H1 (cell line): ENCODE data around the gene ANKFN1. TPM values are rescaled to one million over a fixed set of nuclear protein-coding genes. Genes with fewer than 3 reads are reported as not detected.

Source experiments
- CTCF ChIA-PET: fragments of 300-600 bp; sonication (Branson Sonifier 250); formaldehyde crosslinking; loops from one replicate; lab custom pipeline; 2021; ENCODE audit not compliant: partially characterized antibody; lab: Charles Lee
- POLR2A ChIA-PET: fragments of 300-600 bp; sonication (Branson Sonifier 250); formaldehyde crosslinking; loops from one replicate; lab custom pipeline; 2021; ENCODE audit warnings: inconsistent platforms; ENCODE audit not compliant: partially characterized antibody; lab: Charles Lee
- DNase-seq, 2 experiments: peaks; one replicate each; pipeline versions ENCODE4 v3.0.0 to v3.0.0-alpha.2; 2010 to 2022; ENCODE audit warnings: low spot score in 2 of 2, low read depth in 1 of 2, mixed read lengths in 1 of 2
- FAIRE-seq: peaks from 2 replicates; lab custom pipeline; 2011; peaks lifted over from hg19 to GRCh38; lab: Jason Lieb, UNC
- H2AFZ ChIP-seq: 2 replicates; pipeline ENCODE4 v1.8.1; 2012; ENCODE audit warnings: low read length, inconsistent platforms
- H2AK5ac ChIP-seq: 2 replicates; pipeline ENCODE4 v1.6.1; 2013; ENCODE audit warnings: low read depth, low read length
- H2BK120ac ChIP-seq: replicated peaks from 2 replicates; pipeline ENCODE3; 2013; ENCODE audit warnings: low read depth, low read length, inconsistent platforms
- H2BK12ac ChIP-seq: 2 replicates; pipeline ENCODE4 v1.6.1; 2013; ENCODE audit warnings: low read depth, low read length
- H2BK15ac ChIP-seq: 2 replicates; pipeline ENCODE4 v1.6.1; 2013; ENCODE audit warnings: low read length
- H2BK20ac ChIP-seq: 2 replicates; pipeline ENCODE4 v1.6.1; 2013; ENCODE audit warnings: low read length
- H2BK5ac ChIP-seq: 2 replicates; pipeline ENCODE4 v1.6.1; 2013; ENCODE audit warnings: low read depth, low read length
- H3K14ac ChIP-seq: 2 replicates; pipeline ENCODE4 v1.6.1; 2013; ENCODE audit warnings: inconsistent platforms; ENCODE audit not compliant: insufficient read length
- H3K18ac ChIP-seq: 2 replicates; pipeline ENCODE4 v1.6.1; 2013; ENCODE audit warnings: low read length; ENCODE audit errors: extremely low read depth
- H3K23ac ChIP-seq: 2 replicates; pipeline ENCODE4 v1.6.1; 2013; ENCODE audit warnings: inconsistent platforms; ENCODE audit not compliant: insufficient read length
- H3K23me2 ChIP-seq: 2 replicates; pipeline ENCODE4 v1.6.1; 2013; ENCODE audit warnings: low read depth, low read length
- H3K27ac ChIP-seq: 2 replicates; pipeline ENCODE4 v1.6.1; 2011; ENCODE audit warnings: low read depth, low read length, inconsistent platforms
- H3K27me3 ChIP-seq, 4 experiments: replicated peaks in 1 of 4; 1 replicate in 1 of 4; 2 replicates in 3 of 4; pipeline versions ENCODE4 v1.6.1 to v1.8.1; 2011 to 2013; ENCODE audit warnings: low read length in 3 of 4, mild to moderate bottlenecking in 3 of 4, inconsistent platforms in 2 of 4, mixed read lengths in 2 of 4, moderate library complexity in 1 of 4; ENCODE audit not compliant: control insufficient read depth in 3 of 4, insufficient read depth in 3 of 4; ENCODE audit errors: extremely low read depth in 1 of 4
- H3K36me3 ChIP-seq, 4 experiments: 2 replicates each; pipeline versions ENCODE4 v1.6.1 to v1.8.1; 2011 to 2013; ENCODE audit warnings: mild to moderate bottlenecking in 4 of 4, low read length in 3 of 4, moderate library complexity in 2 of 4, control low read depth in 1 of 4, inconsistent platforms in 1 of 4; ENCODE audit not compliant: insufficient read depth in 4 of 4, control insufficient read depth in 2 of 4
- H3K4ac ChIP-seq: replicated peaks from 2 replicates; pipeline ENCODE3; 2013; ENCODE audit warnings: low read length, low read depth, mixed read lengths, inconsistent platforms; ENCODE audit not compliant: insufficient read length
- H3K4me1 ChIP-seq, 4 experiments: replicated peaks in 1 of 4; 1 replicate in 1 of 4; 2 replicates in 3 of 4; pipeline versions ENCODE4 v1.6.1 to v1.8.1; 2011 to 2013; ENCODE audit warnings: low read length in 3 of 4, inconsistent platforms in 2 of 4, mixed read lengths in 1 of 4; ENCODE audit not compliant: insufficient read depth in 4 of 4, control insufficient read depth in 3 of 4
- H3K4me2 ChIP-seq, 2 experiments: 2 replicates each; pipeline versions ENCODE4 v1.6.1 to v1.8.1; 2011 to 2013; ENCODE audit warnings: low read depth in 2 of 2, low read length in 2 of 2, control low read depth in 1 of 2, inconsistent platforms in 1 of 2, mild to moderate bottlenecking in 1 of 2; ENCODE audit not compliant: insufficient read depth in 1 of 2
- H3K4me3 ChIP-seq, 4 experiments: fragments of 200-600, 300-600 bp in 1 of 4; sonication (generic), shearing (Covaris generic), sonication (Bioruptor Twin) in 1 of 4; 2 replicates each; pipeline versions ENCODE4 v1.5.1 to v1.8.1; 2011 to 2016; ENCODE audit warnings: low read length in 4 of 4, low read depth in 3 of 4, control low read depth in 2 of 4, inconsistent platforms in 2 of 4, mild to moderate bottlenecking in 2 of 4, mixed read lengths in 1 of 4, moderate library complexity in 1 of 4; ENCODE audit not compliant: insufficient read depth in 2 of 4; ENCODE audit errors: extremely low read depth in 1 of 4
- H3K56ac ChIP-seq: replicated peaks from 2 replicates; pipeline ENCODE3; 2013; ENCODE audit warnings: low read depth, mild to moderate bottlenecking, mixed read lengths, low read length, inconsistent platforms; ENCODE audit not compliant: insufficient read length
- H3K79me1 ChIP-seq: 2 replicates; pipeline ENCODE4 v1.6.1; 2013; ENCODE audit warnings: low read depth, low read length, control low read depth
- H3K79me2 ChIP-seq, 2 experiments: 2 replicates each; pipeline versions ENCODE4 v1.6.1 to v1.8.1; 2012 to 2013; ENCODE audit warnings: low read length in 2 of 2, mild to moderate bottlenecking in 2 of 2, inconsistent platforms in 1 of 2; ENCODE audit not compliant: insufficient read depth in 2 of 2, control insufficient read depth in 1 of 2
- H3K9ac ChIP-seq, 4 experiments: replicated peaks in 1 of 4; 1 replicate in 1 of 4; 2 replicates in 3 of 4; pipeline versions ENCODE4 v1.6.1 to v1.8.1; 2011 to 2013; ENCODE audit warnings: low read depth in 3 of 4, low read length in 3 of 4, control low read depth in 2 of 4, mild to moderate bottlenecking in 2 of 4, moderate library complexity in 2 of 4, inconsistent platforms in 1 of 4; ENCODE audit errors: extremely low read depth in 1 of 4
- H3K9me3 ChIP-seq, 2 experiments: 2 replicates each; pipeline versions ENCODE4 v1.6.1 to v1.8.1; 2012 to 2013; ENCODE audit warnings: mild to moderate bottlenecking in 2 of 2, moderate library complexity in 2 of 2, control low read depth in 1 of 2, inconsistent platforms in 1 of 2, low read depth in 1 of 2, low read length in 1 of 2, mixed read lengths in 1 of 2; ENCODE audit not compliant: insufficient read depth in 2 of 2
- H4K20me1 ChIP-seq, 2 experiments: replicated peaks in 1 of 2; 2 replicates each; pipeline versions ENCODE3 to v1.8.1; 2011 to 2013; ENCODE audit warnings: inconsistent platforms in 2 of 2, low read length in 2 of 2, mild to moderate bottlenecking in 1 of 2; ENCODE audit not compliant: insufficient read depth in 2 of 2, control insufficient read depth in 1 of 2
- H4K5ac ChIP-seq: 2 replicates; pipeline ENCODE4 v1.6.1; 2013; ENCODE audit warnings: low read length, low read depth, mixed read lengths, inconsistent platforms; ENCODE audit not compliant: insufficient read length
- H4K8ac ChIP-seq: 2 replicates; pipeline ENCODE4 v1.8.0; 2013; ENCODE audit warnings: mild to moderate bottlenecking, moderate library complexity, low read length, inconsistent platforms; ENCODE audit not compliant: insufficient read depth; ENCODE audit errors: extremely low read depth
- H4K91ac ChIP-seq: replicated peaks from 2 replicates; pipeline ENCODE3; 2013; ENCODE audit warnings: low read length, mixed read lengths, inconsistent platforms; ENCODE audit not compliant: insufficient read length
- POLR2AphosphoS5 ChIP-seq: IDR thresholded peaks from 2 replicates; pipeline ENCODE4 v1.6.1; 2011; ENCODE audit warnings: low read depth, low read length
- RBBP5 ChIP-seq: IDR thresholded peaks from 2 replicates; pipeline ENCODE4 v1.7.1; 2012; ENCODE audit warnings: low read depth, mild to moderate bottlenecking, inconsistent platforms, low read length, moderate library complexity, borderline replicate concordance
- WGBS, 2 experiments: shearing (Covaris generic) in 1 of 2; methylation state at CpG; one replicate each; pipeline versions ENCODE4 v1.1.6 to v1.1.7; 2013 to 2015; ENCODE audit warnings: low lambda C conversion rate in 2 of 2, mixed read lengths in 2 of 2, inconsistent platforms in 1 of 2, low coverage in 1 of 2, missing lambda C conversion rate in 1 of 2; ENCODE audit not compliant: insufficient replicate concordance in 2 of 2, insufficient coverage in 1 of 2, insufficient read length in 1 of 2; ENCODE audit errors: extremely low coverage in 1 of 2, missing lambda C conversion rate in 1 of 2; 5-methylcytosine and 5-hydroxymethylcytosine counted together
- polyA plus RNA-seq, 7 experiments: library from polyadenylated mRNA; depleted of rRNA in 3 of 7; stranded (reverse) in 5 of 7; unstranded in 2 of 7; fragments of >200 nt in 5 of 7; fragments of 200-250 nt in 2 of 7; gene quantifications; 1 replicate in 5 of 7; 2 replicates in 1 of 7; 4 replicates in 1 of 7; pipeline versions ENCODE4 v1.2.1 to v1.2.3, GENCODE V29; 2011 to 2013; ENCODE audit warnings: missing spikeins in 2 of 7, mixed read lengths in 2 of 7
- total RNA-seq: library from RNA; stranded (reverse); fragmentation: NEBNext Ultra II Directional; extraction: Animal tissue kit (Norgen Biotek cat#: 25700); gene quantifications from 2 replicates; pipeline ENCODE4 v1.2.1, GENCODE V29; 2021
- TF ChIP-seq, protein P1 (sequence below): IDR thresholded peaks from 2 replicates; pipeline ENCODE4 v1.6.1; 2012; ENCODE audit warnings: inconsistent platforms
- TF ChIP-seq, protein P2 (sequence below): IDR thresholded peaks from 2 replicates; pipeline ENCODE4 v1.6.1; 2011; ENCODE audit warnings: low read length, improper control_type of control experiment

Gene ANKFN1
- total and polyA plus RNA-seq, 2 of the 8 experiments (the other 6 are each of a cell fraction or from before 2014, with no cell fraction given): not detected

DNA sequence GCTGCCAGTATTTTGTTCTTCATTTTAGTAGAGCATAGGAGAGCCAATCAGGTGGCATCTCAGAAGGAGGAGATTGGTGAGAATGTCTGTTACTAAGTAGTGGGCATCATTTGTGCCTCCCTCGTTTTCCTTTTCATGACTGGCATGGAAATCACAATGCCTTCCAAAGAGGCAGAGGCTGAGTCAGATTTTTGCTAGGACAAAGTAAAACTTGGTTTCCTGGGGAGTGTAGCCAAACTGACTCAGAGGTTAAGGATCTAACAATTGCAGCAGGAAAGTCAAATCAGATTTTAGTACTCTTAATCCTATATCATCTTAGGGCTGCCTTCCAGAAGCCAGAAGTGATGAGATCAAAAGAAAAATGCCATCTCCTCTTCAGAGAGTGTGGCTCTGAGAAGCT is 138.7 kb downstream of the ANKFN1 start:
- Histone ChIP-seq H3K9me3 (no peaks in the 10 kb centered on the region), H3K23ac (no peak overlapping the region), H3K4ac (no peak overlapping the region), H3K36me3 (no peaks in the 10 kb centered on the region), H3K27me3 (no peaks in the 10 kb centered on the region), H3K4me1 (no peaks in the 10 kb centered on the region), H2BK20ac (no peak overlapping the region), H2BK12ac (no peak overlapping the region), H3K23me2 (no peaks in the 10 kb centered on the region), H3K4me3 (no peak overlapping the region), H3K14ac (no peak overlapping the region), H3K9ac (no peak overlapping the region), H3K79me2 (no peaks in the 10 kb centered on the region), H3K56ac (no peak overlapping the region), H2BK15ac (no peak overlapping the region)
- POLR2A ChIA-PET: no interaction called here
- DNase-seq (no peak), FAIRE-seq (no peak)
- no peak for TF ChIP-seq POLR2AphosphoS5
- TF ChIP-seq, protein P1, sequence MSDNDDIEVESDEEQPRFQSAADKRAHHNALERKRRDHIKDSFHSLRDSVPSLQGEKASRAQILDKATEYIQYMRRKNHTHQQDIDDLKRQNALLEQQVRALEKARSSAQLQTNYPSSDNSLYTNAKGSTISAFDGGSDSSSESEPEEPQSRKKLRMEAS: no peak
- TF ChIP-seq, protein P2, sequence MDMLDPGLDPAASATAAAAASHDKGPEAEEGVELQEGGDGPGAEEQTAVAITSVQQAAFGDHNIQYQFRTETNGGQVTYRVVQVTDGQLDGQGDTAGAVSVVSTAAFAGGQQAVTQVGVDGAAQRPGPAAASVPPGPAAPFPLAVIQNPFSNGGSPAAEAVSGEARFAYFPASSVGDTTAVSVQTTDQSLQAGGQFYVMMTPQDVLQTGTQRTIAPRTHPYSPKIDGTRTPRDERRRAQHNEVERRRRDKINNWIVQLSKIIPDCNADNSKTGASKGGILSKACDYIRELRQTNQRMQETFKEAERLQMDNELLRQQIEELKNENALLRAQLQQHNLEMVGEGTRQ: no peak
- TF ChIP-seq RBBP5: no peak
- TF ChIP-seq, all 59 proteins: peak for 0
- no peak overlapping the region for H4K8ac ChIP-seq
- H2AK5ac ChIP-seq: no peak overlapping the region
- no peak overlapping the region for H2BK5ac ChIP-seq
- H3K79me1 ChIP-seq: no peaks in the 10 kb centered on the region
- no peak overlapping the region for H2BK120ac ChIP-seq
- 94% methylated on average over 1 of the region's 1 CpG; no CpG with 5 or more reads in 1 of the 2 experiments for WGBS, 2 experiments
- H4K5ac ChIP-seq: no peak overlapping the region
- CTCF ChIA-PET: interaction anchor here (0.9 to 1.3 kb wide), 2 partner anchors 167 to 182 kb away, joined by 3 read pairs; no protein-coding TSS in a partner anchor
- H2AFZ ChIP-seq: no peak overlapping the region
- no peaks in the 10 kb centered on the region for H4K20me1 ChIP-seq
- H3K18ac ChIP-seq: no peak overlapping the region
- no peak overlapping the region for H4K91ac ChIP-seq
- no peak overlapping the region for H3K4me2 ChIP-seq
- H3K27ac ChIP-seq: no peak overlapping the region
